IPS-18c (cell line): ENCODE results near the gene GPRC5B.

Experiments
- H3K4me3 ChIP-seq: 2 replicates; pipeline ENCODE4 v1.7.0; 2013; ENCODE audit warnings: low read depth, mild to moderate bottlenecking, low read length, moderate library complexity; ENCODE audit not compliant: insufficient read depth
- H3K9me3 ChIP-seq: one replicate; pipeline ENCODE4 v1.6.1; 2013; ENCODE audit warnings: mild to moderate bottlenecking, low read length, moderate library complexity; ENCODE audit not compliant: control insufficient read depth, insufficient read depth

Gene GPRC5B

DNA sequence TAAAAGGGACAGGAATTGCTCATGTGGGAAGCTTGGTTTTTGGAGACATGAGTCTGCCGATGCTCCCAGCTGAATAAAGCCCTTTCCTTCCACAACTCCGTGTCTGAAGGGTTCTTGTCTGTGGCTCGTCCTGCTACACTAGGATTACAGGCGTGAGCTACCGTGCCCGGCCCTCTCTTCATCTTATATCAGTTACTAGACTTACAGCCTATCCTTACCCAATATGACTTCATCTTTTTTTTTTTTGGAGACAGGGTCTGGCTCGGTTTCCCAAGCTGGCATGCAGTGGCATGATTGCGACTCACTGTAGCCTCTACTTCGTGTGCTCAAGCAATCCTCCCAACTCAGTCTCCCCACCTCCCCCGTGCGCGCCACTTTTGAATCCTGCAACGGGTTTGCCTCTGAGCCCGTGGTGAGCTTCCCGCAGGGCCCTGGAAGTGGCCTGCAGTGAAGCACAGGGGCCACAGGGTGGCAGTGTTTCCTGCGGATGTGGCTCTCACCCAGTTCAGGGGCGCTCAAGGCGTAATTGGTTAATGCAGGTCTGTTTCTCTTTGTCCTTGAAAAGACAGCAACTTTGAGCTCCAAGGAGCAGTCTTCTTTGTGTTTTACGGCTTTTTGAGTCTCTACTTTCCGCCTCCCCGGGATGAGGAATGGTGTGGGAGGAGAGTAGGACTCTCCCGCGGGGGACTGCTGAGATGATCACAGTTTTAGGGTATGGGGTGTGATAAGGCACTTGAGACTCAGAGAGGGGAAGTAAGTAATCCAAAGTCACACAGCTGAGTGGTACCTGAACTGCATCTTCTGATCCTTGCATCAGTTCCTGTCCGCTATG lies 22.7 kb upstream of the GPRC5B start:
- H3K4me3 ChIP-seq, result no peak overlapping the region
- peaks cover 3% of the 10 kb centered on the region for H3K9me3 ChIP-seq

DNA sequence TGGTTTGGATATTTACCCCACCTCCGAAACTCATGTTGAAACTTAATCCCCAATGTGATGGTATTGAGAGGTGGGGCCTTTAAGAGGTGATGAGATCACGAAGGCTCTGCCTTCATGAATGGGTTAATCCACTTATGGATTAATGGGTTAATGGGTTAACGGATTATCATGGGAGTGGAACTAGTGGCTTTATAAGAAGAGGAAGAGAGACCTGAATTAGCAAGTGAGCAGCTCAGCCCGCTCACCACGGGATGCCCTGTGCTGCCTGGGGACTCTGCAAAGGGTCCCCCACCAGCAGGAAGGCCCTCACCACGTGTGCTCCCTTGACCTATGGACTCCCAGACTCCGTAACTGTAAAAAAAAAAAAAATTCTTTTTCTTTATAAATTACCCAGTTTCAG lies 16.5 kb upstream of the GPRC5B start:
- Histone ChIP-seq H3K9me3 (no peaks in the 10 kb centered on the region), H3K4me3 (no peak overlapping the region)

DNA sequence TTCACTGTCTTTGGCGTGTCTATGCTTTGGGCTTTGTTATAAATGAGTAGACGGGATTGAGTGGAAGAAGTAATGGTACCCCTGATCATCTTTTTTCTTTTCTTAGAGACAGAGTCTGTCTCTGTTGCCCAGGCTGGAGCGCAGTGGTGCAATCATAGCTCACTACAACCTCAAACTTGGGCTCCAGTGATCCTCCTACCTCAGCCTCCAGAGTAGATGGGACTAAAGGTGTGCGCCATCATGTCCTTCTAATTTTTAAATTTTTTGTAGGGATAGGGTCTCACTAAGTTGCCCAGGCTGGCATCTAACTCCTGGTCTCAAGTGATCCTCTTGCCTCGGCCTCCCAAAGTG lies 14.9 kb upstream of the GPRC5B start:
- Histone ChIP-seq H3K9me3 (peaks cover 4% of the 10 kb centered on the region), H3K4me3 (no peak overlapping the region)

DNA sequence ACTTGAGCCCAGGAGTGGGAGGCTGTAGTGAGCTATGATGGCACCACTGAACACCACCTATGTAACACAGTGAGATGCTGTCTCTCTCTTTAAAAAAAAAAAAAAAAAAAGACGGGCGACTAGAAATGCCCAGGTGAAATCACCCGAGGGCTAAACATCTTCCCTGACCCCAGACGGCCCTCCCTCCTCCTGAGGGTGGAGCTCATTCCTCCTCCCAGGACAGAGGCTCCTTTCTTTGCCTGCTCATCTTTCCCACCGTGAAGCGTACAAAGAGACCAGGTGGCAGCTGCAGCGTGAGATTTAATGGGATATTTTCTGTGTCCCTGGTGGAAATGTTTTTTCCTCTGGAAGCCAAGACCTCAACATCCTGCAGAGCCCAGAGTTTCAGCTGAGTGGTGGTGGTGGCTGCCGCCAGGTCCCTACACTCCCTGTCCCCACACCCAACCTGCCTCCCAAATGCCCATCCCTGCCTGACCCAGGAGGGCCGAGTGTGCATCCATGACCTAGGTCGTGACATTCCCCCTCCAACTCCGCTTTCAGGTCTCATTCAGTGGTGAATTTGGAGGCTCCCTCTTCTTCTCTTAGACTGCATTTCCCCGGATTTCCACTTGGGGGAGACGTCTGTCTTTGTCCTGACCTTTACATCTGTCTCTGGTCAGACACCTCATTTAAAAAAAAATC lies 14.4 kb upstream of the GPRC5B start:
- H3K9me3 ChIP-seq, result peaks cover 4% of the 10 kb centered on the region
- no peak overlapping the region for H3K4me3 ChIP-seq

DNA sequence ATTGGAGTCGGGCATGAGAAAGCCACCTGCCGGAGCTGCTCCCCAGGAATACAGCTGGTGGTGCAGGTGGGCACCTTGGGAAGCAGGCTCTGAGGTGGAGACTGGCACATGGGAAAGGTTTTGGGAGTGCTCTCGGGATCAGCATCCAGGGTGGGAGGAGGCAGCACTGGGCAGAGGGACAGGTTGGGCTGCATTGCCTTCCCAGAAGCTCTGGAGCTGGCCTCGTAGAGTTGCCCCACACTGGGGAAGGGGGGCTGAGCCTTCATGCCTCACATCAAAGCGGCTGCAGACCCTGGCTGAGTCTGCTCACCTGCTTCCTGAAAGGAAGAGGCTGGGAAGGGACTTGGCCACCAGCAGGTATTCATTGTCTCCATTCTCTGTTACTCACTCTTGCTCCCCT lies 13.5 kb upstream of the GPRC5B start:
- Histone ChIP-seq H3K9me3 (peaks cover 4% of the 10 kb centered on the region), H3K4me3 (no peak overlapping the region)

DNA sequence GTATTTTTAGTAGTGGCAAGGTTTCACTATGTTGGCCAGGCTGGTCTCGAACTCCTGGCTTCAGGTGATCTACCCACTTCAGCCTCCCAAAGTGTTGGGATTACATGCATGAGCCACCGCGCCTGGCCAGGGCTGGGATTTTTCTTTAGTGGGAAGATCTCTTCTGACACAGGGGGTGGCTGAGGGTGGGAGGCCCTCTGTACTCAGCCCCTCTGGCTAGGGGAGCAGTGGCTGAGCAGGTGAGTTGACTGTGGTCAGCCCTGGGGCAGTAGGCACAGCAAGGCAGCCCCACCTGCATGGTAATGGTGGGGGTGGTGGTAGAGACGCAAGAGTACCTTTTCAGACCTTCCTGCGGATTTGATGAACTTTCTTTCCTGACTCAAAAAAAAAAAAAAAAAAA lies 12.3 kb upstream of the GPRC5B start:
- Histone ChIP-seq H3K9me3 (peaks cover 4% of the 10 kb centered on the region), H3K4me3 (no peak overlapping the region)

DNA sequence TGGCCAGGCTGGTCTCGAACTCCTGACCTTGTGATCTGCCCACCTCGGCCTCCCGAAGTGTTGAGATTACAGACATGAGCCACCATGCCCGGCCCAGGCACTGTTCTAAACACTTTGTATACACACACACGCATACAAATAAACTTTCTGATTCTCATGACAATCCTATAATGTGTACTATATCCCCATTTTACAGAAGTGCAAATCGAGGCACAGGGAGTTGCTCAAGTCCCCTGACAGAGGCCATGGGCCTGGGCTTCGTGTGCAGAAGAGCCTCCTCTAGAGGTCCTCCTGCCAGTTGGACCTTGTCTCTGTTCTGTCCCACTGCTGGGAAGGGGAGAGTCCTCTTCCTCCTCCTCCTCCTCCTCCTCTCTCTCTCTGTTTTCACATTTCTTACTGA lies 9.9 kb upstream of the GPRC5B start:
- peaks cover 4% of the 10 kb centered on the region for H3K9me3 ChIP-seq
- no peak overlapping the region for H3K4me3 ChIP-seq

DNA sequence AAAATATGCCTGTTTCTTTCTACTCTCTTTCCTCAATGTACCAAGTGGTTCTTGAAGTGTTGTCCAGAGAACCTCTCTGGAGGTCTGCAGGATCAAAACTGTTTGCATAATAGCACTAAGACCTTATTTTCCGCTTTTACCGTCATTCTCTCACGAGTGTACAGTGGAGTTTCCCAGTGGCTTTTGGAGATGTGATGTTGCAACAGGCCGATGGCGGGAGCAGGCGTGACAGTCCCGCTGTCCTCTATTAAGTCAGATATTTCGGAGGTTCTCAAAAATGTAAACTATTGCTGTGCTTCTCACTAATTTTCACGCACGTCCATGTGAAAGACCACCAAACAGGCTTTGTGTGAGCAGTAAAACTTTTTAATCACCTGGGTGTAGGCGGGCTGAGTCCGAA lies 8.3 kb upstream of the GPRC5B start:
- peaks cover 4% of the 10 kb centered on the region for H3K9me3 ChIP-seq

DNA sequence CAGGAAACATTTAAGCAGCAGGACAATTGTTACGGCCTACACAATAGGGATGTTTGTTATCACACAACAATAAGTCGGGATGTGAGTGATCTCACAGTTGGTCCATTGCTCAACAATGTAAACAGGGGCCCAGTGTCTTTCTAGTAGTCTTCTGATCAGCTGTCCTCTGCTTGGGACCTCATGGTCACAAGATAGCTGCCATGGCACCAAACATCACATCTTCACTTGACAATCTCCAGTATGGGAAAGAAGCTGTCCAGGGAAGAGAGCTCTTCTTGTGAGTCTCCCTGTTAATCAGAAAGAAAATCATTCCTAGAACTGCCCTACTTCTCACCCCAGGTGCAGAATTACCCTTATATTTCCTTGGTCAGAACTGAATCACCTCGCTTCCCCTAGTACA lies 6.3 kb upstream of the GPRC5B start:
- peaks cover 4% of the 10 kb centered on the region for H3K9me3 ChIP-seq

More for the DNA sequence above, 8.3 kb upstream of the GPRC5B start:
- no peak overlapping the region for H3K4me3 ChIP-seq

DNA sequence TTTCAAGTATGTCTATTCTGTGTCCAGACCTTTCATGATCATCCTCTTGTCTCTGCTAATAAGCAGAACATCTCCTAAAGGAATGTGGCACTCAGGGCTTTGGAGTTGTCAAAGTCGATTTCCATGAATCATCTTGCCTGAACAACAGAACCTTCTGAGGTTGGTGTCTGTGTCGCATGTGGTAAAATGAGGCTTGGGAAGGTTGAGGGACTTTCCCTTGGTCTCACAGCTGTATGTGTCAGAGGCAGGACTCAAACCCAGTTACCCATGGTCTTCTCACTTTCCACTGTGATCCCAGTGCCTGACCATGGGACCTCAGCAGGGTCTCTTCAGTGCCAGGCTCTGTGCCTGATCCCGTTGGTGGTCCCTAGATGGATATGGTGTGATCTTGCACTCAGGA lies 4.2 kb upstream of the GPRC5B start:
- H3K4me3 ChIP-seq, result no peak overlapping the region

More for the DNA sequence above, 6.3 kb upstream of the GPRC5B start:
- H3K4me3 ChIP-seq, result no peak overlapping the region

DNA sequence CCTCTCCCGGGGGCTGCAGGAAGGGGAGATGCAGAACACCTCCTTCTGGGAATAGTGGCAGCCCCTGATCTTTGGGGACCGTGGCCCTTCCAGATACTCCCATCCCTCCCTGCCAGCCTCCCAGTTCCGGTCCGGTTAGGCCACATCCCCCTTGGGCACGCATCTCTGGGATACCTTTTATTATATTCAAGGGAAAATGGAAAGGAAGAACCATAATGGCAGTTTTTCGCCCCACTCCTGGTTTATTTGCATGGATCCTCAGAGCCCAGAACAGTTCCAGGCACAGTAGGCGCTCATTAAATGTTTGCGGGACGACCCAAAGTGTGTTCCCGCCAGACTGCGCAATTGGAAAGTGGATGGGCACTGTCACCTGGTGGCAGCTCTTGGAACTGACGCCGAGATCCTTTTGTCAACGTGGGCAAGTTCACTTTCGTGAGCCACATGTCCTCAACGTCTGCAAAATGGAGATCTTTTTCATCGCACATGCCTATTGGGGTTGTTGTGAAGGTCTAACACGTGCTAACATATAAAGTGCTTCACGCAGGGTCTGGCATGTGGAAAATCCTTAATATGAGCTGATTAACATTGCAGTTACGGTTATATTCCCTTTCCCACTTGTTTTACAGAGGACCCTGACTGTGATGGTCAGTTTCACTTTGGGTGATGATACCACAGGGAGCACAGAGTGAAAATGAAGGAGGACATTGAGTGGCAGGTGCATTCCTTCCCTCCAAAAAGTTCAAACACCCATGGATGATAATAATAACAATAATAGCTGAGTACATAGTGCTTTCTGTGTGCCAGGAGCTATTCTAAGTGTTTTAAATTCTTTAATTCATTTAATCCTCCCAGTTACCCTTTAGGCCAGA lies 1.7 kb upstream of the GPRC5B start:
- no peak overlapping the region for H3K4me3 ChIP-seq
- H3K9me3 ChIP-seq, result peaks cover 2% of the 10 kb centered on the region

More for the DNA sequence above, 4.2 kb upstream of the GPRC5B start:
- peaks cover 2% of the 10 kb centered on the region for H3K9me3 ChIP-seq

DNA sequence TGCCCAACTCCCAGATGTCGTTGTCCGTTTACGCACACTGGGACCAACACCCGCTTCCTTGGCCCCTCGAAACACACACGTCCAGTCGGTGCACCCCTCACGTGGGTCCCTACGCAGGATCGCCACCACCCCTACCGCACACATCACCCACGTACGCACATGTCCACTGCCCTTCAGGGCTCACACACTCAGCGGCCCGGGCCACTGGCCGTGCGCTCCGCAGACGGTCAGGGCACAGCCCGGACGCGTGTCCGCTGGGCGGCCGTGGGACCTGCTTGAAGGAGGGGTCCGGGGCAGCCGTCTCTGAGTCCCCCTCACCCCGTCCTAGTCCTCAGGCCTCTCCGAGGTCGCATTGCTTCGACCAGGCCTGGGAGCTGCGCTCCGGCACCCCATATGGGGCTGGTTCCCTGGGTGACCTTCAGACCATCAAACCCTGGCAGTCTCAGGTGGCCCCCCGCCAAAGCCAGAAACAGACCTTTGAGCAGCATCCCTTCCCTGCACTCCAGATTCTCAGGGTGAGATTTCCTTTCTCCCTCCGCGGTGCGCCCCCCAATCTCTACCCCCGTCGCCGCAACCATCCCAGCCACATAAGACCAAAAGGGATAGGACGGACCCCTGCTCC lies 914 bp upstream of the GPRC5B start:
- peaks cover 2% of the 10 kb centered on the region for H3K9me3 ChIP-seq
- peak overlapping the region; percentile 64 for H3K4me3 ChIP-seq

DNA sequence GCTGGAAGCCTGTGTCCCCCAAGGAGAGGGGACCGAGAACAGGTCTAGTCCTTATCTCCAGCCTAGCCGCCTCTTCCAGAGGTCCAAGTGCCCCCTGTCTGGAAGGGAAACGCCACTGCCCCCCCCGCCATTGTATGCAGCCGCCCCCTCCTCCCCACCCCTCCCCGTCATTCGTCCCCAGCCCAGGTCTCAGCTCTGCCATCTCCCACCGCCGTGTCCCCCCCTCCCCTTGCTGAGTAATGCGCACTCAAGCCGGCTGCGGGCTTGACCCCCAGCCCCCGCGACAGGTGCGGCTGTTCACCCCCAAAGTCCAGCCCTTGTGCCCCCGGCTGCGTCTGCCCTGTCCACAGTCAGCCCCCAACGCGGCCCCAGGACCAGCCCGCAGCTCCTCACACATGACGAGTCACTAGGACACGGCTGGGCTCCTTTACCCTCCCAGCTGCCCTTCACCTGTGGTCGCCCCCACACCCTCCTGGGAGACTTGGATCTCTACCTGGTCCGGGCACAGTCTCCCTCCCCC lies 622 bp downstream of the GPRC5B start:
- Histone ChIP-seq H3K9me3 (peaks cover 2% of the 10 kb centered on the region), H3K4me3 (peak overlapping the region; percentile 84)

DNA sequence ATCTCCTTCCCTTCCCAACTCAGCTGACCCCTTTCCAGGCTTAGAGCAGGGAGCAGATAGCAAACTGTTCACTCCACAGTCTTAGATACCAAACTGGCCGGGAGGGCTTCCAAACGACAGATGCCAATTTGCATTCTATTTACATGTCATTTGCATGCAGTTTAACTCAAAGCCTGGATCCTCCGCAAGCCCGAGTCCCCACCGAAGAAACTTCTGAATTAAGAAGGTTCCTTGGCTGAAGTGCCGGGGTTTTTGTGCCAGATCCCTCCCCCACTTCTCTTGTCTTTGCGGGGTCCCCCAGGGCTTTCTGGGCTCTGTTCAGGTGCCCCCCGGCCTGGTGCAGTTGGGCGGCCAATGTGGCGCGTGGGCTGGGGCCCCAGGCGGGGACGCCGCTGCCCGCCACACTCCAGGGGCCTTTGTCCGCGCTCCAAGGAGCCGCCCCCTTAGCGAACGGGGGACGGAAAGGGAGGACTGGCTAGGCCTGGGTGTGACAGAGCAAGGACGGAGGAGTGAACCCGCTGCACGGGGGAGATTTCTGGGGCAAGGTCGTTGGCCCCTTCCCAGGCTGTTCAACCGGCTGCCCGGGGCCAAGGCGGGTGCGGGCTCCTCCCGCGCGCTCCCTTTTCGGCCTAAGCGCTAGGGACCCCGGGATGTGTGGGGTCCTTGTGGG lies 1.2 kb downstream of the GPRC5B start:
- Histone ChIP-seq H3K9me3 (peaks cover 2% of the 10 kb centered on the region), H3K4me3 (peak overlapping the region; percentile 84)

DNA sequence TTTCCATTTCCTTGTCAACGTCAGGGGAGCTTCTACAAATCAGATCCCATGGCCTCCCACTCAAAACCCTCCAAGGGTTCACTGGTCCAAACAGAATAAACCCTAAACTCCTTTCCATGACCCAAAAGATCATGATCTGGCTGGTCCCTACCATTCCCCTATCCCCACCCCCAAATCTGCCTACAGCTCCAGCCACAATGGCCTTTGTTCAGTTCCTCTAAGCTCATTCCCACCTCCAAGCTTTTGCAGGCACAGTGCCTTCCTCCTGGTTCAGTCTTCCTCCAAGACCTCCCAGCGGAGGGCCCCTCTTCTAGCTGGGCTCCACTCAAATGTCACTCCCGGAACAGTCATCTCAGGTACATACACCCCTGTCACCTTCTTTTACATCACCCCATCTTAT lies 2.0 kb downstream of the GPRC5B start:
- peaks cover 2% of the 10 kb centered on the region for H3K9me3 ChIP-seq
- peak overlapping the region; percentile 84 for H3K4me3 ChIP-seq

DNA sequence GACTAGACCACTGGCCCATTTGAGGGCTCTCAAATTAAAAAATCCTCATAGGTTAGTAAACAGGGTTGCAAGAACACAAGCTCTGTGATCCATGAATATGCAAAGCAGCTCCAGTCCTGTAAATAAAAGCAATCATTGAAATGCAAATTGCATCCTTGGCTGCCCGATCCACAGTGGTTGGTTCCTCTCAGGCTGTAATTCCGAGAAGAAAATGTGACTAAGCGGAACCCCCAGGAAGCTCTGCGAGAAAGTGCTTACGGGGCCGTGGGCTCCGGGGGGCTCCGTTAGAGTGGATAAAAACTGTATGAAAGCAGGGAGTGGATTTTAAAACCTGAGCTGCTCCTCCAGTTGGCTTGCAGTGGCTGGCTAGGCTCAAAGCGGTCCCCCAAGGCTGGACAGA lies 2.5 kb downstream of the GPRC5B start:
- peaks cover 2% of the 10 kb centered on the region for H3K9me3 ChIP-seq
- H3K4me3 ChIP-seq, result peak overlapping the region; percentile 84; the same call in 1 of the 2 replicates
